HEK293 (cell line): ENCODE results near the gene CAMKV.

ENCODE experiments used
- CTCF ChIP-seq: fragments of 450-650 bp; formaldehyde crosslinking; IDR thresholded peaks from 2 replicates; pipeline ENCODE4 v1.5.1; 2016; ENCODE audit warnings: missing biosample characterization, missing genetic modification characterization
- REST ChIP-seq: fragments of 450-650 bp; formaldehyde crosslinking; IDR thresholded peaks from 2 replicates; pipeline ENCODE4 v1.5.1; 2016; ENCODE audit warnings: missing biosample characterization, missing genetic modification characterization
- TSHZ1 ChIP-seq: fragments of 450-650 bp; formaldehyde crosslinking; IDR thresholded peaks from 2 replicates; pipeline ENCODE4 v1.5.1; 2016; ENCODE audit warnings: missing biosample characterization, missing genetic modification characterization, borderline replicate concordance
- YY1 ChIP-seq: fragments of 450-650 bp; formaldehyde crosslinking; IDR thresholded peaks from 2 replicates; pipeline ENCODE4 v1.5.1; 2018; ENCODE audit warnings: missing biosample characterization, missing genetic modification characterization
- ZBTB7A ChIP-seq: fragments of 450-650 bp; formaldehyde crosslinking; IDR thresholded peaks from 2 replicates; pipeline ENCODE4 v1.5.1; 2016; ENCODE audit warnings: low read depth, missing biosample characterization, missing genetic modification characterization
- ZNF132 ChIP-seq: fragments of 450-650 bp; formaldehyde crosslinking; IDR thresholded peaks from 2 replicates; pipeline ENCODE4 v1.5.1; 2017; ENCODE audit warnings: missing biosample characterization, missing genetic modification characterization, borderline replicate concordance
- ZNF274 ChIP-seq, 2 experiments: fragments of 200-500 bp in 1 of 2; fragments of 450-650 bp in 1 of 2; sonication (Bioruptor generic) in 1 of 2; formaldehyde crosslinking in 1 of 2; IDR thresholded peaks; 2 replicates each; pipeline versions ENCODE4 v1.5.1 to v1.6.1; 2014 to 2016; ENCODE audit warnings: borderline replicate concordance in 1 of 2, inconsistent platforms in 1 of 2, low read length in 1 of 2, missing biosample characterization in 1 of 2, missing genetic modification characterization in 1 of 2
- ZNF37A ChIP-seq: fragments of 450-650 bp; IDR thresholded peaks from 2 replicates; pipeline ENCODE4 v1.5.1; 2018; ENCODE audit warnings: missing biosample characterization, missing genetic modification characterization
- ZNF510 ChIP-seq: fragments of 450-650 bp; formaldehyde crosslinking; IDR thresholded peaks from 2 replicates; pipeline ENCODE4 v1.5.1; 2018; ENCODE audit warnings: mild to moderate bottlenecking, missing genetic modification characterization, missing biosample characterization; ENCODE audit not compliant: insufficient replicate concordance
- ZNF585B ChIP-seq: fragments of 450-650 bp; formaldehyde crosslinking; IDR thresholded peaks from 2 replicates; pipeline ENCODE4 v1.5.1; 2016; ENCODE audit warnings: missing biosample characterization, missing genetic modification characterization
- ZNF596 ChIP-seq: fragments of 450-650 bp; IDR thresholded peaks from 2 replicates; pipeline ENCODE4 v1.5.0; 2018; ENCODE audit warnings: missing biosample characterization, mild to moderate bottlenecking, missing genetic modification characterization, moderate library complexity

- TF ChIP-seq REST (tag by site-specific recombination) (no peak), ZNF585B (tag by site-specific recombination) (no peak), YY1 (no peak), CTCF (tag by site-specific recombination) (no peak), TSHZ1 (tag by site-specific recombination) (no peak), ZNF510 (no peak), ZNF274 (IDR thresholded peaks at IDR 0.05; ENCODE audit: low read length) (no peak), ZNF274 (tag by site-specific recombination; IDR thresholded peaks at IDR 0.05; ENCODE audit: borderline replicate concordance) (no peak), ZNF596 (tag by site-specific recombination) (no peak), ZNF132 (no peak), ZBTB7A (tag by site-specific recombination) (no peak), ZNF37A (no peak)
Observed at GRCh38 chr3:49873623-49874022, 3.9 kb upstream of the CAMKV start.
